MCF 10A (cell line): ENCODE data around the gene BACH2. TPM values are rescaled to one million over a fixed set of nuclear protein-coding genes. Genes with fewer than 3 reads are reported as not detected.

Experiments
- BruUV-seq: library from RNA; stranded (reverse); fragments of 400-500 nt; replicated peaks from 2 replicates; lab custom pipeline; 2021; lab: Mats Ljungman, UMichigan
- CTCF ChIA-PET: fragments of 300-600 bp; sonication (Branson Sonifier 250); formaldehyde crosslinking; extraction: SDS; loops from one replicate; lab custom pipeline; 2021; ENCODE audit warnings: antibody characterized with exemption, inconsistent platforms; lab: Yijun Ruan, JAX
- POLR2A ChIA-PET: fragments of 300-600, 350-650 bp; sonication (Branson Sonifier 250); formaldehyde crosslinking; extraction: SDS; loops from one replicate; lab custom pipeline; 2020; ENCODE audit warnings: antibody characterized with exemption, inconsistent platforms; lab: Yijun Ruan, JAX
- DNase-seq: peaks from one replicate; pipeline ENCODE4 v3.0.0-alpha.2; 2018; ENCODE audit not compliant: unreplicated experiment
- H3K27ac Mint-ChIP-seq: one replicate; pipeline ENCODE4 v1.8.0; 2022; ENCODE audit warnings: mild to moderate bottlenecking, low read depth, mixed read lengths; ENCODE audit not compliant: unreplicated experiment
- H3K27me3 Mint-ChIP-seq: one replicate; pipeline ENCODE4 v1.8.0; 2022; ENCODE audit warnings: mixed read lengths; ENCODE audit not compliant: insufficient read depth, unreplicated experiment
- H3K36me3 Mint-ChIP-seq: one replicate; pipeline ENCODE4 v1.8.0; 2022; ENCODE audit warnings: mild to moderate bottlenecking, moderate library complexity, mixed read lengths; ENCODE audit not compliant: insufficient read depth, unreplicated experiment
- H3K4me1 Mint-ChIP-seq: one replicate; pipeline ENCODE4 v1.8.0; 2022; ENCODE audit warnings: mixed read lengths; ENCODE audit not compliant: insufficient read depth, unreplicated experiment
- H3K4me3 Mint-ChIP-seq: one replicate; pipeline ENCODE4 v1.8.0; 2022; ENCODE audit warnings: mild to moderate bottlenecking, moderate library complexity, mixed read lengths; ENCODE audit not compliant: unreplicated experiment
- H3K9me3 Mint-ChIP-seq: one replicate; pipeline ENCODE4 v1.8.0; 2022; ENCODE audit warnings: mixed read lengths; ENCODE audit not compliant: unreplicated experiment
- intact Hi-C: fragments of 100-400 bp; cut with micrococcal nuclease; formaldehyde crosslinking; loops from 2 replicates; pipeline ENCODE4 v1.14.1; 2022
- microRNA-seq: library from miRNA; unstranded; fragments of <30 nt; microRNA quantifications from one replicate; pipeline ENCODE4 v1.2.0, GENCODE V29; 2022
- total RNA-seq: library from RNA; stranded (reverse); gene quantifications from 2 replicates; pipeline ENCODE4 v1.2.3, GENCODE V29; 2022
- TF ChIP-seq, protein P1 (sequence below): fragments of 200-600 bp; IDR thresholded peaks from one replicate; pipeline ENCODE4 v1.8.0; 2022; ENCODE audit warnings: antibody characterized with exemption, mild to moderate bottlenecking; ENCODE audit not compliant: unreplicated experiment

The BACH2 gene
- total RNA-seq, 1 experiment from 2014 or later = 9.9 TPM

DNA sequence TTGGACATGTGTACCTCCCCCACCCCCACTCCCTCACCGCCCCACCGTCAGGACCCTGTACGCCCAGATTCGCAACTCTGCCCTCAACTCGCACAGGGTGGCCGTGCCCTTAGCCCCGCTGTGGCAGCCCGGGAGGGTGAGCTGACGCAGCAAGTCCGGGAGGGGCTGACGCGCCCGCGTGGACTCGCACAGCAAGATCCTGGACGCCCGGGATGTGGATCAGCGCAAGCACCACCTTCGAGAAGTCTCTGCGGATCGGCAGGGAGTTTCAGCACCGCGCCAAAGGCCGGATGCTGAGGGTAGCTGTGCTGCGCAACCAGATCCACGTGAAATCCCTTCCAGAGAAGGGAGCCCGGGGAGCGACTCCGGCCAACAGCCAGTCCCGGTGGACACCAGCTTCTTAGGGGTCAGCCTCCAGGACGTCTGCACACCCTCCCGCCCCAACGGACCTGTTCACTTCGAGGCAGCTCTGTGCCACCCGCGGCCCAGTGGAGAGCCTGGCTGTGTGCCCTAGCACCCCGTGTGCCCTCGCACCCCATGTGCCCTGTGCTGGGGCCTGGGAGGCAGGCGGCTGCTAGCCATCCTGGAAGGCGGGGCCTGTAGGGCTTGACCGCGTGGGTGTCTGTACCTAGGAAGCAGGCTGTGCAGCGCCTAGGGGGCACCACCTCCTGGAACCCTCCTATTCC is 409.0 kb downstream of the BACH2 start:
- Mint-ChIP-seq H3K4me1 (no peaks in the 10 kb centered on the region), H3K36me3 (no peaks in the 10 kb centered on the region), H3K27me3 (peaks cover 11% of the 10 kb centered on the region), H3K9me3 (no peaks in the 10 kb centered on the region), H3K27ac (no peak overlapping the region), H3K4me3 (no peak overlapping the region)
- TF ChIP-seq, protein P1, sequence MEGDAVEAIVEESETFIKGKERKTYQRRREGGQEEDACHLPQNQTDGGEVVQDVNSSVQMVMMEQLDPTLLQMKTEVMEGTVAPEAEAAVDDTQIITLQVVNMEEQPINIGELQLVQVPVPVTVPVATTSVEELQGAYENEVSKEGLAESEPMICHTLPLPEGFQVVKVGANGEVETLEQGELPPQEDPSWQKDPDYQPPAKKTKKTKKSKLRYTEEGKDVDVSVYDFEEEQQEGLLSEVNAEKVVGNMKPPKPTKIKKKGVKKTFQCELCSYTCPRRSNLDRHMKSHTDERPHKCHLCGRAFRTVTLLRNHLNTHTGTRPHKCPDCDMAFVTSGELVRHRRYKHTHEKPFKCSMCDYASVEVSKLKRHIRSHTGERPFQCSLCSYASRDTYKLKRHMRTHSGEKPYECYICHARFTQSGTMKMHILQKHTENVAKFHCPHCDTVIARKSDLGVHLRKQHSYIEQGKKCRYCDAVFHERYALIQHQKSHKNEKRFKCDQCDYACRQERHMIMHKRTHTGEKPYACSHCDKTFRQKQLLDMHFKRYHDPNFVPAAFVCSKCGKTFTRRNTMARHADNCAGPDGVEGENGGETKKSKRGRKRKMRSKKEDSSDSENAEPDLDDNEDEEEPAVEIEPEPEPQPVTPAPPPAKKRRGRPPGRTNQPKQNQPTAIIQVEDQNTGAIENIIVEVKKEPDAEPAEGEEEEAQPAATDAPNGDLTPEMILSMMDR = no peak
- POLR2A ChIA-PET = no interaction called here
- intact Hi-C loops = no loop called here
- CTCF ChIA-PET = interaction anchor here (0.7 kb wide), 1 partner anchor 30 kb away, joined by 4 read pairs; no protein-coding TSS in a partner anchor
- no TSS peak for BruUV-seq
- DNase-seq = no peak

DNA sequence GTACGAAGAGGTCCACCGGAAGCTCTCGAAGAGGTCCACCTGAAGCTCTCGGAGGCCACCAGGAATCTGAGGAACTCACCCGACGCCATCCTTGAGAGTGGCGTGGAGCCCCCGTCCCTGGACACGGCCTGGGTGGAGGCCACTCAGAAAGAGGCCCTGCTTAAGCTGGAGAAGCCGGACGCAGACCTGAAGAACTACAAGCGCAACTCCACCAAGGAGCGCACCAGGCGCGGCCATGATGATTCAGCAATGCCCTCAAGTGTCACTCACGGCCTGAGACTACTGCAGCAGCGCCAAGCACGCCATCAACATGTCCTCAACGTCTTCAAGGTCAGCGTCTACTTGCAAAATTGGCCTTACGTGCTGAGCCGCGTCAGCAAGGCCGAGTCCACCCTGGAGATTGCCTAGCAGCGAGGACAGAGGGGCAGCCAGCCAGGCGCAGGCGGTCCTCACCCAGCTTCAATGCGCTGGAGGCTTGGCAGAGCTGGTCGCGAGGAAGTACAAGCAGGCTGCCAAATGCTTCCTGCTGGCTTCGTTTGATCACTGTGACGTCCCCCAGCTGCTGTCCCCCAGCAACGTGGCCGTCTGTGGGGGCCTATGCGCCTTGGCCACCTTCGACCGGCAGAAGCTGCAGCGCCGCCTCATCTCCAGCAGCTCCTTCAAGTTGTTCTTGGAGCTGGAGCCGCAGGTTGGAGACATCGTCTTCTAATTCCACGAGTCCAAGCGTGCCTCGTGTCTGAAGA is 410.1 kb downstream of the BACH2 start:
- TF ChIP-seq, protein P1 = no peak
- H3K9me3 Mint-ChIP-seq = no peaks in the 10 kb centered on the region
- POLR2A ChIA-PET = no interaction called here
- no peak for DNase-seq
- H3K27ac Mint-ChIP-seq = no peak overlapping the region
- peaks cover 11% of the 10 kb centered on the region for H3K27me3 Mint-ChIP-seq
- intact Hi-C loops = no loop called here
- H3K4me1 Mint-ChIP-seq = no peaks in the 10 kb centered on the region
- H3K36me3 Mint-ChIP-seq = no peaks in the 10 kb centered on the region
- H3K4me3 Mint-ChIP-seq = no peak overlapping the region
- CTCF ChIA-PET = interaction anchor here (0.6 to 0.7 kb wide), 2 partner anchors 31 to 378 kb away, joined by 3 to 4 read pairs; no protein-coding TSS in a partner anchor
- no TSS peak for BruUV-seq

Small RNA genes within 50 kb of the gene (microRNA-seq; reads per million reads assigned to microRNA genes)
- not detected for gene MIR4464
